SK-N-SH (cell line): ENCODE results near the gene BEST2. TPM values are rescaled to one million over a fixed set of nuclear protein-coding genes. Genes with fewer than 3 reads are reported as not detected.

Experiments used
- CTCF ChIA-PET: fragments of 300-600, 350-600 bp; formaldehyde crosslinking; extraction: SDS; loops from one replicate; lab custom pipeline; 2021; lab: Yijun Ruan, JAX
- POLR2A ChIA-PET: fragments of 350-600 bp; sonication (Branson Sonifier 250); formaldehyde crosslinking; extraction: SDS; loops from one replicate; lab custom pipeline; 2020; ENCODE audit warnings: antibody characterized with exemption, inconsistent platforms; lab: Yijun Ruan, JAX
- DNase-seq: peaks from one replicate; pipeline ENCODE4 v3.0.0; 2012
- H2AFZ ChIP-seq: fragments of 200-600 bp; sonication (generic); 2 replicates; pipeline ENCODE4 v1.8.1; 2016; ENCODE audit warnings: antibody characterized with exemption, mild to moderate bottlenecking, low read depth
- H3F3A ChIP-seq: fragments of 200-600 bp; sonication (generic); replicated peaks from 2 replicates; pipeline ENCODE3; 2016; ENCODE audit warnings: antibody characterized with exemption, mild to moderate bottlenecking; ENCODE audit not compliant: insufficient read depth
- H3K27ac ChIP-seq, 2 experiments: fragments of 200-500 bp in 1 of 2; fragments of 200-600 bp in 1 of 2; sonication (Bioruptor generic) in 1 of 2; sonication (generic), shearing (Covaris generic) in 1 of 2; 2 replicates each; pipeline versions ENCODE4 v1.5.1 to v1.6.1; 2014 to 2016; ENCODE audit warnings: low read depth in 2 of 2, inconsistent platforms in 1 of 2, low read length in 1 of 2, mild to moderate bottlenecking in 1 of 2, mixed read lengths in 1 of 2
- H3K27me3 ChIP-seq: fragments of 200-600 bp; sonication (generic), shearing (Covaris generic); 2 replicates; pipeline ENCODE4 v1.6.1; 2016; ENCODE audit warnings: mixed run types; ENCODE audit not compliant: insufficient read depth
- H3K36me3 ChIP-seq, 2 experiments: fragments of 200-500 bp in 1 of 2; fragments of 200-600 bp in 1 of 2; sonication (Bioruptor generic) in 1 of 2; sonication (generic) in 1 of 2; replicated peaks in 1 of 2; 2 replicates each; pipeline versions ENCODE3 to v1.5.1; 2014 to 2016; ENCODE audit warnings: low read length in 1 of 2, mild to moderate bottlenecking in 1 of 2; ENCODE audit not compliant: insufficient read depth in 2 of 2, control insufficient read depth in 1 of 2
- H3K4me1 ChIP-seq, 2 experiments: fragments of 200-500 bp in 1 of 2; fragments of 200-600 bp in 1 of 2; sonication (Bioruptor generic) in 1 of 2; sonication (generic), shearing (Covaris generic) in 1 of 2; 2 replicates each; pipeline versions ENCODE4 v1.5.1 to v1.6.1; 2014 to 2016; ENCODE audit warnings: low read depth in 1 of 2, low read length in 1 of 2, mixed run types in 1 of 2; ENCODE audit not compliant: insufficient read depth in 2 of 2, control insufficient read depth in 1 of 2
- H3K4me2 ChIP-seq: fragments of 200-600 bp; sonication (generic), shearing (Covaris generic); 2 replicates; pipeline ENCODE4 v1.6.1; 2017; ENCODE audit warnings: mixed run types
- H3K4me3 ChIP-seq, 2 experiments: fragments of 200-500 bp in 1 of 2; fragments of 200-600 bp in 1 of 2; sonication (Bioruptor generic) in 1 of 2; sonication (generic), shearing (Covaris generic) in 1 of 2; 2 replicates each; pipeline versions ENCODE4 v1.5.1 to v1.8.1; 2014 to 2016; ENCODE audit warnings: low read depth in 2 of 2, inconsistent platforms in 1 of 2, low read length in 1 of 2, mild to moderate bottlenecking in 1 of 2, mixed read lengths in 1 of 2, moderate library complexity in 1 of 2
- H3K79me2 ChIP-seq: fragments of 200-600 bp; sonication (generic); 2 replicates; pipeline ENCODE4 v1.8.1; 2017; ENCODE audit warnings: mild to moderate bottlenecking; ENCODE audit not compliant: insufficient read depth
- H3K9ac ChIP-seq: fragments of 200-600 bp; sonication (generic); 2 replicates; pipeline ENCODE4 v1.6.1; 2017; ENCODE audit warnings: mixed run types
- H3K9me2 ChIP-seq: fragments of 200-600 bp; sonication (generic); 2 replicates; pipeline ENCODE4 v1.6.1; 2017; ENCODE audit warnings: mixed run types
- H3K9me3 ChIP-seq: fragments of 200-600 bp; sonication (generic); 2 replicates; pipeline ENCODE4 v1.6.1; 2017; ENCODE audit warnings: mixed run types, mild to moderate bottlenecking, moderate library complexity
- H4K20me1 ChIP-seq: fragments of 200-600 bp; sonication (generic); 2 replicates; pipeline ENCODE4 v1.6.1; 2017; ENCODE audit warnings: mild to moderate bottlenecking, mixed run types; ENCODE audit not compliant: insufficient read depth
- ELF1 ChIP-seq: IDR thresholded peaks from 2 replicates; pipeline ENCODE4 v1.4.0; 2012
- EP300 ChIP-seq, 2 experiments: IDR thresholded peaks; 2 replicates each; pipeline versions ENCODE4 v1.4.0 to v1.6.1; 2012; ENCODE audit warnings: borderline replicate concordance in 1 of 2, low read depth in 1 of 2, low read length in 1 of 2
- FOXJ3 ChIP-seq: sonication (generic); formaldehyde crosslinking; IDR thresholded peaks from 2 replicates; pipeline ENCODE4 v1.5.1; 2020; ENCODE audit warnings: mild to moderate bottlenecking, missing genetic modification reagents
- FOXM1 ChIP-seq: IDR thresholded peaks from 2 replicates; pipeline ENCODE4 v1.4.0; 2012; ENCODE audit warnings: low read depth, mild to moderate bottlenecking
- GABPA ChIP-seq: IDR thresholded peaks from 2 replicates; pipeline ENCODE4 v1.4.0; 2012; ENCODE audit warnings: low read depth, mild to moderate bottlenecking
- IRF3 ChIP-seq: fragments of 150-350 bp; IDR thresholded peaks from 2 replicates; pipeline ENCODE4 v1.6.1; 2016; ENCODE audit warnings: mild to moderate bottlenecking, low read depth, low read length
- MAX ChIP-seq: IDR thresholded peaks from 2 replicates; pipeline ENCODE4 v1.4.0; 2012; ENCODE audit warnings: low read depth
- MEF2A ChIP-seq: IDR thresholded peaks from 2 replicates; pipeline ENCODE4 v1.4.0; 2012; ENCODE audit warnings: low read depth, borderline replicate concordance
- POLR2AphosphoS5 ChIP-seq: IDR thresholded peaks from 2 replicates; pipeline ENCODE4 v1.6.1; 2012; ENCODE audit warnings: low read depth, low read length
- RAD21 ChIP-seq: IDR thresholded peaks from 2 replicates; pipeline ENCODE4 v1.6.1; 2012; ENCODE audit warnings: mild to moderate bottlenecking, low read length
- RCOR1 ChIP-seq: fragments of 150-350 bp; IDR thresholded peaks from 2 replicates; pipeline ENCODE4 v1.6.1; 2017; ENCODE audit warnings: antibody characterized with exemption, low read length
- RXRA ChIP-seq: IDR thresholded peaks from 2 replicates; pipeline ENCODE4 v1.4.0; 2012; ENCODE audit warnings: low read depth, mild to moderate bottlenecking, borderline replicate concordance
- SIN3A ChIP-seq: IDR thresholded peaks from 2 replicates; pipeline ENCODE4 v1.6.1; 2012; ENCODE audit warnings: low read depth, mild to moderate bottlenecking, low read length, moderate library complexity, borderline replicate concordance
- USF1 ChIP-seq: IDR thresholded peaks from 2 replicates; pipeline ENCODE4 v1.4.0; 2012; ENCODE audit warnings: low read depth, borderline replicate concordance
- USF2 ChIP-seq: fragments of 150-350 bp; IDR thresholded peaks from 2 replicates; pipeline ENCODE4 v1.6.1; 2017; ENCODE audit warnings: antibody characterized with exemption, low read length, low read depth, borderline replicate concordance
- YY1 ChIP-seq: IDR thresholded peaks from 2 replicates; pipeline ENCODE4 v1.4.0; 2012; ENCODE audit warnings: low read depth, mild to moderate bottlenecking
- WGBS: methylation state at CpG from one replicate; pipeline ENCODE4 v1.1.6; 2017; ENCODE audit warnings: low lambda C conversion rate; 5-methylcytosine and 5-hydroxymethylcytosine counted together
- polyA plus RNA-seq, 3 experiments: library from polyadenylated mRNA; depleted of rRNA; stranded (reverse); fragments of >200 nt; gene quantifications; 2 replicates each; pipeline ENCODE4 v1.2.3, GENCODE V29; 2012

The BEST2 gene
- polyA plus RNA-seq, 1 of the 3 experiments (the other 2 are of a cell fraction), result not detected

- H4K20me1 ChIP-seq, result no peaks in the 10 kb centered on the region
- WGBS, result no CpG with 5 or more reads among the region's 6 CpGs
- ChIA-PET POLR2A (no interaction called here), CTCF (interaction anchor here (1.3 to 23.9 kb wide), 2 partner anchors 12 to 13 kb away, joined by 3 to 273 read pairs; no protein-coding TSS in a partner anchor)
- no peak overlapping the region for H3K27ac ChIP-seq
- H3K9ac ChIP-seq, result no peak overlapping the region
- peaks cover 0 to 8% of the 10 kb centered on the region in 2 experiments for H3K4me1 ChIP-seq
- no peaks in the 10 kb centered on the region for H3F3A ChIP-seq
- H2AFZ ChIP-seq, result no peak overlapping the region
- no peaks in the 10 kb centered on the region for H3K79me2 ChIP-seq
- DNase-seq, result peak; percentile 22
- TF ChIP-seq GABPA (no peak), MAX (no peak), RXRA (no peak), POLR2AphosphoS5 (no peak), IRF3 (no peak), RAD21 (no peak), RCOR1 (no peak), EP300 (IDR thresholded peaks at IDR 0.05; ENCODE audit: borderline replicate concordance in 1 of 2, low read depth in 1 of 2, low read length in 1 of 2) (no peak), USF2 (no peak), MEF2A (no peak), USF1 (no peak), FOXJ3 (CRISPR knock-in tag) (no peak), YY1 (no peak), ELF1 (no peak)
- peaks cover 0 to 17% of the 10 kb centered on the region in 2 experiments for H3K36me3 ChIP-seq
- H3K27me3 ChIP-seq, result peaks cover 37% of the 10 kb centered on the region
- no peaks in the 10 kb centered on the region for H3K9me2 ChIP-seq
- H3K9me3 ChIP-seq, result no peaks in the 10 kb centered on the region
- no peak overlapping the region for H3K4me3 ChIP-seq
- no peak overlapping the region for H3K4me2 ChIP-seq
These were observed 3.1 kb upstream of the BEST2 start for GRCh38 chr19:12748489-12748888.

GRCh38 chr19:12749938-12750521 lies 1.6 kb upstream of the BEST2 start:
- TF ChIP-seq SIN3A, result no peak
- TF ChIP-seq YY1, result no peak
- no peak for TF ChIP-seq MAX
- TF ChIP-seq FOXM1, result no peak
- TF ChIP-seq, all 33 proteins: peak for 0
- peaks cover 0 to 15% of the 10 kb centered on the region in 2 experiments for H3K36me3 ChIP-seq
- DNase-seq, result peak; percentile 54
- H3K79me2 ChIP-seq, result no peaks in the 10 kb centered on the region
- 19% methylated on average over 11 of the region's 24 CpGs for WGBS
- no peak overlapping the region; a peak in 1 of 4 replicates for H3K4me3 ChIP-seq
- peak overlapping the region; percentile 45; the same call in 1 of the 2 replicates for H3K4me2 ChIP-seq
- H2AFZ ChIP-seq, result 0 out of 2 replicates have a peak overlapping the region, but pooled peaks have one; percentile 38
- no peaks in the 10 kb centered on the region for H3F3A ChIP-seq
- H3K9me3 ChIP-seq, result no peaks in the 10 kb centered on the region
- peaks cover 40% of the 10 kb centered on the region for H3K27me3 ChIP-seq
- H3K4me1 ChIP-seq, result peaks cover 0 to 8% of the 10 kb centered on the region in 2 experiments
- H3K9me2 ChIP-seq, result no peaks in the 10 kb centered on the region
- H3K9ac ChIP-seq, result no peak overlapping the region
- ChIA-PET POLR2A (interaction anchor here (0.6 to 1.6 kb wide), 3 partner anchors 13 to 43 kb away, joined by 3 to 5 read pairs (median 3); partner anchors contain the start of gene GET3), CTCF (interaction anchor here (0.6 to 23.9 kb wide), 5 partner anchors 11 to 1310 kb away, joined by 3 to 273 read pairs (median 3); no protein-coding TSS in a partner anchor)
- H3K27ac ChIP-seq, result no peak overlapping the region
- H4K20me1 ChIP-seq, result no peaks in the 10 kb centered on the region
